22Rv1 (cell line): ENCODE measurements around the gene MAP1S.

Experiments
- H3K27ac ChIP-seq: fragments of 450-650 bp; 2 replicates; pipeline ENCODE4 v1.5.1; 2017
- ZFX ChIP-seq: fragments of 450-650 bp; IDR thresholded peaks from 2 replicates; pipeline ENCODE4 v1.6.1; 2017; ENCODE audit warnings: antibody characterized with exemption, borderline replicate concordance
- TF ChIP-seq, protein P1 (sequence below): fragments of 450-650 bp; IDR thresholded peaks from 2 replicates; pipeline ENCODE4 v1.5.1; 2017; ENCODE audit warnings: mild to moderate bottlenecking

Gene MAP1S

DNA sequence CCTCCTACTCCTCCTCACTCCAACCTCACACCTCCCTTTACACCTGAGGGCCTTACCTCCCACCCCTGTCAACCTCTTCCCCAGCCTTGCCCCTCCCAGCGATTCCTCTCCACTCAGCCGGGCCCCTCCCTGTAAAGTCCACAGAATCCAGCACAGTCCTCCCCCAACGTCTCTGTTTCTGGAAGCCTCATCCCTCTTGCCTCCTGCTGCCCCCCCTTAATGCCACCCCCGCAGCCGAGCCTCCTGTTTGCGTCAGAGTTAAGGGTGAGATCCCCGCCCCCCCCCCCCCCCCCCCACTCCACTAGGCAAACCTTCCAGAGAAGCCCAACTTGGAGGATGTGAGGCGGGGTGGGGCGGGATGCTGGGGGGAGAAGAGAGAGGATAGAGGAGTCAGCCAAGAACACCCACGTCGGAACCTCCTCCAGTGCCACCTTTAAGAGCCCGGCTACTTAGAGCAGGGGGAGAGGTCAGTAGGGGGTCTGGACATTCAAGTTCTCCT, 33.2 kb upstream of the MAP1S start:
- peak overlapping the region; percentile 85 for H3K27ac ChIP-seq
- TF ChIP-seq, protein P1, sequence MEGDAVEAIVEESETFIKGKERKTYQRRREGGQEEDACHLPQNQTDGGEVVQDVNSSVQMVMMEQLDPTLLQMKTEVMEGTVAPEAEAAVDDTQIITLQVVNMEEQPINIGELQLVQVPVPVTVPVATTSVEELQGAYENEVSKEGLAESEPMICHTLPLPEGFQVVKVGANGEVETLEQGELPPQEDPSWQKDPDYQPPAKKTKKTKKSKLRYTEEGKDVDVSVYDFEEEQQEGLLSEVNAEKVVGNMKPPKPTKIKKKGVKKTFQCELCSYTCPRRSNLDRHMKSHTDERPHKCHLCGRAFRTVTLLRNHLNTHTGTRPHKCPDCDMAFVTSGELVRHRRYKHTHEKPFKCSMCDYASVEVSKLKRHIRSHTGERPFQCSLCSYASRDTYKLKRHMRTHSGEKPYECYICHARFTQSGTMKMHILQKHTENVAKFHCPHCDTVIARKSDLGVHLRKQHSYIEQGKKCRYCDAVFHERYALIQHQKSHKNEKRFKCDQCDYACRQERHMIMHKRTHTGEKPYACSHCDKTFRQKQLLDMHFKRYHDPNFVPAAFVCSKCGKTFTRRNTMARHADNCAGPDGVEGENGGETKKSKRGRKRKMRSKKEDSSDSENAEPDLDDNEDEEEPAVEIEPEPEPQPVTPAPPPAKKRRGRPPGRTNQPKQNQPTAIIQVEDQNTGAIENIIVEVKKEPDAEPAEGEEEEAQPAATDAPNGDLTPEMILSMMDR: no peak
- TF ChIP-seq ZFX: no peak

DNA sequence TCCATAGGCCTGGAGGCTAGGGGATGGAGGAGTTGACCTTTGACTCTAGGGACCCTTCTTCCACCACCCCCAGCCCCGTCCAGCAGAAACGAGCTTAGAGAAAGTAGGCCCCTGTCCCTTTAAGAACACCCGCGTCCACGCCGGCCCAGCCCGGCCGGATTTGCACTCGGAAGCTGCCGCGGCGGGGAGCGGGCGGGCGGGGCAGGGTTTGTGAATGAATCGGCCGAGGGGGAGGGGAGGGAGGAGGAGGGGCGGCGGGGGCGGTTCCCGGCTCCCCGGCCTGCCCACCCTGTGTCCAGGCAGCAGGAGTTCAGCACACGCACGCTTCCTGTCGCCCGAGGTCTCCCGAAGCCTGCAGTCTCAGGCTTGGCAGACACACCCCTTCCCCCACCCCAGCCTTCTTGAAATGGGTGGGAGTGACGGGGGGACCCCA, 32.7 kb upstream of the MAP1S start:
- TF ChIP-seq ZFX: no peak
- TF ChIP-seq, protein P1: no peak
- H3K27ac ChIP-seq: peak overlapping the region; percentile 85

DNA sequence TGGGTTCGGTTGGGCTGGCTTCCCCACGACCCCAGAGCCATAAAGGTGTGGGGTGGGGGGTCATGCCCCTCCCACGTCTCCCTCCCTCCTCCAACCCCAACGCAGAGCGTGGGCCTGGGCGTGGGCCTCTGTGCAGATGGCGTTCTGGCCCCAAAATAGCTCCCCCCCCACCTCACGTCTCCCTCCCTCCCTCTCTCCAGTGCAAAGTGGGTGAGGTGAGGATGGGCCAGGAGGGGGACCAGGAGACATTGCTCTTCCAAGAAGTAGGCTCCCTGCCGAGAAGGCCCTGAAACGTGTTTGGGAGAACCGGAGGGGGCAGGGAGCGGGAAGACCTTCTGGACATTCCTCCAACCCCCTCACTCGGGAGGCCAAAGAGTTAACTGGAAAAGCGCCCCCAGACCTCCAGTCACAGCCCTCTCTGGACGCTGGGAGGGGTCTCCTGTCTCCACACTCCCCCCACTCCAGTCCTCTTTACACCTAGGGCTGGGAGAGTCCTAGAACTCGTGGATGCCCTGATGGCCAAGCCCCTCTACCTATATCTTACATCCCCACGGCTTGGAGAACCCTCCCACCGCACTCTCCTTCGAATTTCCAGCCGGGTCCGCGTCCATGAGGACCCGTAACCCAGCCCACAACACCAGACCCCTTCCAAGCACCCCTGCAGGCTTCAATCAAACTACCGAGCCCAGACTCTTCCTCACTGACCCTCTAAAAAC, 32.0 kb upstream of the MAP1S start:
- peak overlapping the region; percentile 85 for H3K27ac ChIP-seq
- TF ChIP-seq ZFX: no peak
- TF ChIP-seq, protein P1: no peak

GRCh38 chr19:17687857-17688784, 31.2 kb upstream of the MAP1S start, which contains the start of gene UNC13A:
TSS of gene UNC13A (minus strand) at chr19:17688354. CDS start at chr19:17688199, 155 bp downstream.
- TF ChIP-seq ZFX: no peak
- TF ChIP-seq, protein P1: no peak
- H3K27ac ChIP-seq: peak within 1 kb of the TSS; percentile 85

DNA sequence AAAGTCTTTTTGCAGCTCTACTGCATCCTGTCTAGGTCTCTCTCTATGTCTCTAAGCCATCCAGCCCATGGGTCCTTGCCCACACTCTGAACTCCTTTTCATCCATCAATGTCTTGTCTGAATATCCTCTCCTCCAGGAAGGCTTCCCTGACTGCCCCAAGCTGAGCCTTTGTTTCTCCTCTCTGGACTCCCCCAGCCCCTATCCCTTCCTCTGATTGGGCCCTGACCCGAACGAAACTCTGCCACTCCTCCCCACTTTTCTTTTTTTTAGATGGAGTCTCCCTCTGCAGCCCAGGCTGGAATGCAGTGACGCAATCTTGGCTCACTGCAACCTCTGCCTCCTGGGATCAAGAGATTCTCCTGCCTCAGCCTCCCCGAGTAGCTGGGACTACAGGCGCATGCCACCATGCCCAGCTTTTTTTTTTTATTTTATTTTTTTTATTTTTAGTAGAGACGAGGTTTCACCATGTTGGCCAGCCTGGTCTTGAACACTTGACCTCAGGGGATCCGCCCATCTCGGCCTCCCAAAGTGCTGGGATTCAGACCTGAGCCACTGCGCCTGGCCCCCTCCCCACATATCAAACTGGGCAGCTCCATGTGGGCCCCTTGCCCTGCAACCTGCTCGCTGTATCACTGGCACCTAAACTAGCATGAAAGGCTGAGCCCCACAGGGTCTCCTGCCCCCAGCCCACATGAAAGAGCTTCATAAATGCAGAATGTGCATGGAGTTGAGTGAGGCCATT, 30.3 kb upstream of the MAP1S start:
- H3K27ac ChIP-seq: peak overlapping the region; percentile 85
- TF ChIP-seq, protein P1: no peak
- no peak for TF ChIP-seq ZFX

- no peak for TF ChIP-seq ZFX
- TF ChIP-seq, protein P1: no peak
- H3K27ac ChIP-seq: no peak overlapping the region
These were observed 26.7 kb upstream of the MAP1S start for GRCh38 chr19:17692566-17692965.
